ENCODE results near the gene TENM4.
"Not testable (repeated sequence)": the region's sequence is repeated elsewhere in the genome, so short reads cannot be mapped to it uniquely, and the experiment has no call there.

The TENM4 gene

GRCh38 chr11:78646564-78647185, 794.2 kb downstream of the TENM4 start:
- DNase-seq = peak; percentile 64

GRCh38 chr11:78645226-78646202, 795.3 kb downstream of the TENM4 start:
- peak; percentile 67 for DNase-seq

- DNase-seq = no peak
Observed at GRCh38 chr11:78643676-78644056, 797.2 kb downstream of the TENM4 start.

GRCh38 chr11:78642979-78643675, 797.7 kb downstream of the TENM4 start:
- no peak for DNase-seq

GRCh38 chr11:78641541-78641940, 799.3 kb downstream of the TENM4 start:
- no peak for DNase-seq

- DNase-seq = no peak
Observed at GRCh38 chr11:78638704-78639380, 802.0 kb downstream of the TENM4 start.

GRCh38 chr11:78637527-78637926, 803.3 kb downstream of the TENM4 start:
- not testable (repeated sequence) for DNase-seq

- DNase-seq = no peak
Observed at GRCh38 chr11:78635814-78636506, 804.9 kb downstream of the TENM4 start.

- no peak for DNase-seq
Observed at GRCh38 chr11:78633516-78634310, 807.1 kb downstream of the TENM4 start.

- no peak for DNase-seq
Observed at GRCh38 chr11:78630561-78631303, 810.1 kb downstream of the TENM4 start.

- no peak for DNase-seq
Observed at GRCh38 chr11:78630155-78630554, 810.7 kb downstream of the TENM4 start.

- no peak for DNase-seq
Observed at GRCh38 chr11:78622666-78623065, 818.2 kb downstream of the TENM4 start.

- no peak for DNase-seq
Observed at GRCh38 chr11:78620159-78620558, 820.7 kb downstream of the TENM4 start.

- no peak for DNase-seq
Observed at GRCh38 chr11:78615724-78616123, 825.1 kb downstream of the TENM4 start.

- DNase-seq = no peak
Observed at GRCh38 chr11:78613378-78613813, 827.4 kb downstream of the TENM4 start.

- DNase-seq = no peak
Observed at GRCh38 chr11:78612721-78613377, 828.0 kb downstream of the TENM4 start.

GRCh38 chr11:78609321-78609720, 831.5 kb downstream of the TENM4 start:
- not testable (repeated sequence) for DNase-seq

- DNase-seq = no peak
Observed at GRCh38 chr11:78607696-78608095, 833.1 kb downstream of the TENM4 start.

GRCh38 chr11:78606667-78607066, 834.2 kb downstream of the TENM4 start:
- DNase-seq = no peak

- DNase-seq = no peak
Observed at GRCh38 chr11:78605296-78605695, 835.5 kb downstream of the TENM4 start.

Measured in CD4-positive, alpha-beta T cell treated with Interleukin-6 for 4 hours (primary cell).